B cell (primary cell): ENCODE results near the gene SPAG5.

Source experiments
- EZH2 ChIP-seq: IDR thresholded peaks from 2 replicates; pipeline ENCODE4 v1.6.1; 2012; ENCODE audit warnings: borderline replicate concordance, low read depth, mild to moderate bottlenecking, moderate library complexity, low read length; ENCODE audit not compliant: insufficient read depth, poor library complexity, severe bottlenecking
- TF ChIP-seq, protein P1 (sequence below): fragments of 200-600 bp; IDR thresholded peaks from one replicate; pipeline ENCODE4 v1.8.0; 2022; ENCODE audit warnings: antibody characterized with exemption, mild to moderate bottlenecking

DNA sequence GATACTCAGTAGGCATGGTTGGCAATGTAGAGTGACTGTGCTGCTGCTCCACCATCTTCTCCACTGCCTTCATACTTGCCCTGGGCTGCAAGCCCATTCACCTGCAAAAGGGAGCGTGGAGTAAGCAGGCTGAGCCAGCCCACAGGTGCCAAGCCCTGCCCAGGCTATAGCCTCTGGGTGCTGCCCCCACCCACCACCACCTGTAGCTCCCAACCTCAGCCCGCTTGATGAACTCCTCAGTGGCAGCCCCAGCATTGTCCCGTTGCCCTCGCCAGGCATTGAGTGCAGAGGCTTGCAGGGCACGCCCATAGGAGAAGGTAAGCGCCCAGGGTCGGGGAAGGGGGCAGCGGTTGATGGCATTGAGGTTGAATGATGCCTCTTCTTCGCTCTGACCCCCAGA, 25.3 kb downstream of the SPAG5 start:
- TF ChIP-seq EZH2: no peak
- TF ChIP-seq, protein P1, sequence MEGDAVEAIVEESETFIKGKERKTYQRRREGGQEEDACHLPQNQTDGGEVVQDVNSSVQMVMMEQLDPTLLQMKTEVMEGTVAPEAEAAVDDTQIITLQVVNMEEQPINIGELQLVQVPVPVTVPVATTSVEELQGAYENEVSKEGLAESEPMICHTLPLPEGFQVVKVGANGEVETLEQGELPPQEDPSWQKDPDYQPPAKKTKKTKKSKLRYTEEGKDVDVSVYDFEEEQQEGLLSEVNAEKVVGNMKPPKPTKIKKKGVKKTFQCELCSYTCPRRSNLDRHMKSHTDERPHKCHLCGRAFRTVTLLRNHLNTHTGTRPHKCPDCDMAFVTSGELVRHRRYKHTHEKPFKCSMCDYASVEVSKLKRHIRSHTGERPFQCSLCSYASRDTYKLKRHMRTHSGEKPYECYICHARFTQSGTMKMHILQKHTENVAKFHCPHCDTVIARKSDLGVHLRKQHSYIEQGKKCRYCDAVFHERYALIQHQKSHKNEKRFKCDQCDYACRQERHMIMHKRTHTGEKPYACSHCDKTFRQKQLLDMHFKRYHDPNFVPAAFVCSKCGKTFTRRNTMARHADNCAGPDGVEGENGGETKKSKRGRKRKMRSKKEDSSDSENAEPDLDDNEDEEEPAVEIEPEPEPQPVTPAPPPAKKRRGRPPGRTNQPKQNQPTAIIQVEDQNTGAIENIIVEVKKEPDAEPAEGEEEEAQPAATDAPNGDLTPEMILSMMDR: no peak
